BLaER1 treated with 17β-estradiol and CSF1 and Interleukin-3, amounts not matched to agents 10 nM and 100 nM (cell line): Measurements from ENCODE around the gene SPAG16.

Source experiments
- H3K27ac ChIP-seq, 11 experiments: shearing (Covaris generic); formaldehyde crosslinking; 2 replicates each; pipeline ENCODE4 v1.8.1; 2022
- H3K27me3 ChIP-seq, 11 experiments: shearing (Covaris generic); formaldehyde crosslinking; 2 replicates each; pipeline ENCODE4 v1.8.1; 2022
- H3K36me3 ChIP-seq, 11 experiments: shearing (Covaris generic); formaldehyde crosslinking; 2 replicates each; pipeline ENCODE4 v1.8.1; 2022
- H3K4me1 ChIP-seq, 10 experiments: shearing (Covaris generic); formaldehyde crosslinking; 2 replicates each; pipeline ENCODE4 v1.8.1; 2022
- H3K4me2 ChIP-seq, 11 experiments: shearing (Covaris generic); formaldehyde crosslinking; 2 replicates each; pipeline ENCODE4 v1.8.1; 2022
- H3K4me3 ChIP-seq, 10 experiments: shearing (Covaris generic); formaldehyde crosslinking; 2 replicates each; pipeline ENCODE4 v1.8.1; 2022
- H3K9ac ChIP-seq, 11 experiments: shearing (Covaris generic); formaldehyde crosslinking; 2 replicates each; pipeline ENCODE4 v1.8.1; 2022
- H3K9me3 ChIP-seq, 11 experiments: shearing (Covaris generic); formaldehyde crosslinking; replicated peaks in 1 of 11; 2 replicates each; pipeline ENCODE4 v1.8.1; 2022
- H4K20me1 ChIP-seq, 11 experiments: shearing (Covaris generic); formaldehyde crosslinking; 2 replicates each; pipeline ENCODE4 v1.8.1; 2022
- Cebpa-rat ChIP-seq, 11 experiments: shearing (Covaris generic); IDR thresholded peaks; 2 replicates each; pipeline ENCODE4 v1.8.1; 2022

Gene SPAG16

DNA sequence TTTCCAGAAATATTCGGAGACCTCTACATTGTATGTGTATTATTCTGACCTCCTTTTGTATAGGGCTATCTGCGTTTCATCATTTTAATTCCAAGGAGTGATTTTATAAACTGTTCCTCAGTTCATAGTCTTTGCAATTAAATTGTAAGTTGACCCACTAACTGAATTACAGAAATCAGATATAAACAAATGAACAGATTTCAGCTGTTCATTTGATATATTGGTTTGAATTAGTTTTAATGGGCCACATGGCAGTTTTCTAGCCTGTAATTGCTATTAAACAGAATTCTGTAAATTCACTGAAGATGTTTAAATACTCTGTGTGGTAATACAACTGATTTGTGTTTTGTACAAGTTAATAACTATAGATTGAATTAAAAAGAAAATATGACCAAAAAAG is 780.2 kb downstream of the SPAG16 start:
- Histone ChIP-seq H4K20me1 (no peaks in the 10 kb centered on the region), H3K9ac (no peak overlapping the region), H3K4me3 (no peak overlapping the region), H3K36me3 (no peaks in the 10 kb centered on the region), H3K27ac (no peak overlapping the region), H3K27me3 (no peaks in the 10 kb centered on the region), H3K4me1 (no peaks in the 10 kb centered on the region), H3K4me2 (no peak overlapping the region), H3K9me3 (no peaks in the 10 kb centered on the region)
- TF ChIP-seq Cebpa-rat (IDR thresholded peaks at IDR 0.05): no peak

DNA sequence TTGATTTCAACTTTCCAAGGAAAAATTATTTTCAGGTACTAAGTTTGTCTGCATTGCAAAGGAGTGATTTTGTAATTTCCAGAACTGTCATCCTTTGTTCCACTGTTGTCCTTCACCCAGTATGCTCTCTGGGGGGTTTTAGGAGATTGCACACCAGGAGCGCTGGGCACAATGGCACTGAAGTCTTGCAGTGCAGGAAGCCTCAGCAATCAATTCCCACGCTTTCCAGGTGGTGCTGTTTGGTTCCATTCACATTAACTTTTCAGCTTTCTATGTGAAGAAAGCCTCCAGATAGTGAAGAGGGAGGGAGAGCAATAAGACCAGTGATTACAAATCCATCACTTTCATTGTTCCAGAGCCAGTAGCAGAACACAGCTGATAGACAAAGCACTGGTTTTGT is 782.6 kb downstream of the SPAG16 start:
- no peak for TF ChIP-seq Cebpa-rat (IDR thresholded peaks at IDR 0.05)
- H4K20me1 ChIP-seq: no peaks in the 10 kb centered on the region
- H3K27ac ChIP-seq: no peak overlapping the region
- H3K9me3 ChIP-seq: no peaks in the 10 kb centered on the region
- no peak overlapping the region for H3K9ac ChIP-seq
- H3K4me1 ChIP-seq: no peaks in the 10 kb centered on the region
- H3K27me3 ChIP-seq: no peaks in the 10 kb centered on the region
- H3K4me2 ChIP-seq: no peak overlapping the region
- no peaks in the 10 kb centered on the region for H3K36me3 ChIP-seq
- no peak overlapping the region for H3K4me3 ChIP-seq

DNA sequence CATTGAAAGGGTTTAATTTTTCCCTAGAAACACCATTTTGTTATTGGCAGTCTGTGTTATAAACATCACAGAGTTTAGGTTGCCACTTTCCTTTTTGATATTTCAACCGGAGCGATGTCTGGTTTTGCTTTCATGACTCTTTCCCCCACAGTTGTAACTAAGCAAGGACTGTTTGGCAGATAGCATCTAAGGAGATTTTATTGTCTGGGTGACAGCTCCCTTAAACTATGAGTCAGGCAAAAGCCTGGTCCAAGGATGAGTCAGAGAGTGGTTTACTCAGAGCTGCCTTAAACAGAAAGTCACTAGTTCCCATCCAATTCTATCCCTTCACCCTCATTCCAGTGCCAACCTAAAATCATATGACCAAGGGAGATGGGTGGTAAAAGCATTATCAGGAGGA is 785.0 kb downstream of the SPAG16 start:
- H3K4me2 ChIP-seq: no peak overlapping the region
- H3K27me3 ChIP-seq: no peaks in the 10 kb centered on the region
- H3K36me3 ChIP-seq: no peaks in the 10 kb centered on the region
- no peaks in the 10 kb centered on the region for H3K9me3 ChIP-seq
- H3K9ac ChIP-seq: no peak overlapping the region
- H4K20me1 ChIP-seq: no peaks in the 10 kb centered on the region
- no peak overlapping the region for H3K27ac ChIP-seq
- no peaks in the 10 kb centered on the region for H3K4me1 ChIP-seq
- no peak for TF ChIP-seq Cebpa-rat (IDR thresholded peaks at IDR 0.05)
- H3K4me3 ChIP-seq: no peak overlapping the region

DNA sequence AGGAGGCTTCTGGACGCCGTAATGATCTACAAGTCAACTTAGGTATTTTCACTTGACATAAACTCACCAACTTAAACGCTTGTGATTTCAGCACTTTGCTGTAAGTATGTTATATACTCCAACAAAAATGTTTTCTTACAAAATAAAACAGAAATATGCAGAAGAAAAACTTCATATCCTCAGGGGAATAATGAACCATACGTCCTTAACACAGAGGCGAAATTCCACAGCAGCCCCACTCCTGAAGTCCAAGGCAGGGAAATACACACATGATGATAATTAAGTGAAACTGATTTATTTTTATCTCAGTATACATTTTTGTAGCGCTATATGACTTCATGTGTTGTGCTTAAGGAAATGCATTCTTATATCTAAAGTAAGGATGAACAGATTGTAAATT is 791.2 kb downstream of the SPAG16 start:
- no peaks in the 10 kb centered on the region for H4K20me1 ChIP-seq
- TF ChIP-seq Cebpa-rat (IDR thresholded peaks at IDR 0.05): no peak
- no peak overlapping the region for H3K27ac ChIP-seq
- H3K4me2 ChIP-seq: no peak overlapping the region
- no peaks in the 10 kb centered on the region for H3K4me1 ChIP-seq
- H3K9me3 ChIP-seq: no peaks in the 10 kb centered on the region
- no peak overlapping the region for H3K9ac ChIP-seq
- H3K27me3 ChIP-seq: no peaks in the 10 kb centered on the region
- H3K4me3 ChIP-seq: no peak overlapping the region
- no peaks in the 10 kb centered on the region for H3K36me3 ChIP-seq

DNA sequence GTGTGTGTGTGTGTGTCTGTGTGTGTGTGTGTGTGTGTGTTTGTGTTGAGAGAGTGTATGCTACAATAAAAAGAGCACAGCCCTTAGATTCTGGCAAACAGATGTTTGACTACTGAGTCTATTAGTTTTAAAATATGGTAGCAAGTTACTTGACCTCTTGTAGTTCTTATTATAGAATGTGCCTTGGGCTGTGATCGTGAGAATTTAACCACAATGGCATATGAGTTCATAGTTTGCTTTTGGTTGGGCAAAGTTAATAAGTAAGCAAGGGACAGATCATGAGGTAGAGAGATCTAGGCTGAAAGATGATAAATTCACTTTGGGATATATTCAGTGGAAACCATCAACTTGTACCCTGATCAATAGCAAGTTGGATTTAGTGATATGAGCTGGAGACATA is 792.3 kb downstream of the SPAG16 start:
- no peak overlapping the region for H3K4me2 ChIP-seq
- TF ChIP-seq Cebpa-rat (IDR thresholded peaks at IDR 0.05): no peak

DNA sequence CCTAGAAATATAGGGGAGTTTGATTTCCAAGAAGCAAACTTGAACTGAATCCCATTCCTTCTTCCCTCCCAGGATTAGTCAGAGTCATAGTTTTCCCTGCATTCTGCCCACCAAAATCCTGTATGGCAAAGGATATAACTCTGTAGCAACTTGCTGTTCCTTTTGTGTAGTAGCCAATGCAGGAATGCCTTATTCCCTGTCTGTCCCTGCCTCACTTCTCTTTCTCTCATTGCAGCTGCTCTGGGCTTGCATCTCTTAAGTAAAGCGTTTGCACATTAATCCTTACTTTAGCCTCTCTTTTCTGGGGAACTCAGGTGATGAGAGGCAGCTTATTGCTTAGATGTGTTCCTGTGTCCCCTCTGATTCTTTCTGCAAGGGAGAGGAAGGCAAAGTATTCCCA is 793.5 kb downstream of the SPAG16 start:
- Histone ChIP-seq H3K27ac (no peak overlapping the region), H3K4me3 (no peak overlapping the region), H3K4me1 (no peaks in the 10 kb centered on the region), H4K20me1 (no peaks in the 10 kb centered on the region), H3K9me3 (no peaks in the 10 kb centered on the region), H3K36me3 (no peaks in the 10 kb centered on the region), H3K27me3 (peaks cover 0 to 5% (median 0%) of the 10 kb centered on the region in 11 experiments; a peak in 1 of 22 replicates), H3K4me2 (no peak overlapping the region), H3K9ac (no peak overlapping the region)
- TF ChIP-seq Cebpa-rat (IDR thresholded peaks at IDR 0.05): no peak

More for the DNA sequence above, 792.3 kb downstream of the SPAG16 start:
- Histone ChIP-seq H3K27ac (no peak overlapping the region), H4K20me1 (no peaks in the 10 kb centered on the region), H3K9me3 (no peaks in the 10 kb centered on the region), H3K27me3 (no peaks in the 10 kb centered on the region), H3K9ac (no peak overlapping the region), H3K4me1 (no peaks in the 10 kb centered on the region), H3K4me3 (no peak overlapping the region), H3K36me3 (no peaks in the 10 kb centered on the region)

DNA sequence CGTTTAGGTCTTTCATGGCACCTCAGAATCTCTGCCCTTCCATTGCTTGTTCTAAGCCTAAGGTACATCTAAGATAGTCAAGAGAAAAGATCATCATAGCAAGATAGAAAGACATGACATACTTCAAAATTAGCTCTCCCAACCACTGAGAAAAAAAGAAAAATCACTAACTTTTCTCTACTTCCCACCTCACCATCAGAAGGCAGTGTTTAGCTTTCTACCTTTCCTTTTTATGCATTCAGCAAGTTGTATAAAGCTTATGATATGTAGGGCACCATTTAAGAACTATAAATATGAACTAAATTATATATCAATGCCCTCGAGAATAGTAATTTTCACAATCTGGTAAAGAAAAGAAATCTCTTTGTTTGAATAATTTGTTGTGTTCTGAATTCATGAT is 794.8 kb downstream of the SPAG16 start:
- Histone ChIP-seq H3K9ac (no peak overlapping the region), H4K20me1 (no peaks in the 10 kb centered on the region), H3K4me1 (no peaks in the 10 kb centered on the region), H3K36me3 (no peaks in the 10 kb centered on the region), H3K4me2 (no peak overlapping the region), H3K27ac (no peak overlapping the region), H3K27me3 (peaks cover 0 to 5% (median 0%) of the 10 kb centered on the region in 11 experiments; a peak in 1 of 22 replicates), H3K4me3 (no peak overlapping the region), H3K9me3 (no peaks in the 10 kb centered on the region)
- TF ChIP-seq Cebpa-rat (IDR thresholded peaks at IDR 0.05): no peak

DNA sequence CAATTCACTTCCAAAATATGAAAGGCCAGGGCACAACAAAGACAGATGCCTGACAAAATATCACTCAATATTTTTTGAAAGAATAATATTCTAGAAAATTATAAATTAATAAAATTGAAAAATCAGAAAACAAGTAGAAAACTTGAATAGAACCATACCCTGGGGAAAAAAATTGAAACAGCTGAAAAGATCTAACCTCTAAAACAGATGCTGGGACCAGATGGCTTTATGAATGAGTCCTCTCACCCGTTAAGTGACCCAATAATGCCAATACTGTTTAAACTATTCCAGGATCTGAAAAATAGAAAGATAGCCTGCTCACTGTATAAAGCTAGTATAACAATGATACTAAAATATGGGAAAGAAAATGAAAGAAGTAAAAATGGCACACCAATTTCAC is 804.3 kb downstream of the SPAG16 start:
- no peak overlapping the region for H3K9ac ChIP-seq
- H3K4me1 ChIP-seq: no peaks in the 10 kb centered on the region
- no peak for TF ChIP-seq Cebpa-rat (IDR thresholded peaks at IDR 0.05)

DNA sequence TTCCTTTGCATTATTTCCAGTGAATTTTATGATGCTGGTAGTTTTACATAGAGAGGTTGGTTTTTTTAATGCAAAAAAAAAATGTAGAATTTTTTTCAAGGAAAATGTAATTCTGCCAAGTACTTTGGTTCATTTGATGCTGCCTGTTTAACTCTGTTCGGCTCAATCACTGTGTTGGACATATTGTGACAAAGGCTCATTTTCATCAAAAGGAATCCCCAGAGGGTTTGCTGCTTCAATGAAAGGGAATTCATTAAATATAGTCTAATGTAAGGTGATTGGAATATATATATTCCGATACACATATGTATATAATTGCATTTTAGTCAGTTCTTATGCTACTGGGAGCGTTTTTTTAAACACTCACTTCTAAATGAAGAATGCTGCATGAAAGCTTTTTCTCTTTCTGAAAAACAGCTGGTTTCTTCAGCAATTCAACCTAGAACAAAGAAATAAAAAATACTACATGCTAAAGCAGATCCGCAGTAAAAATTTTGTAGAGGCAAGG is 812.0 kb downstream of the SPAG16 start:
- TF ChIP-seq Cebpa-rat (IDR thresholded peaks at IDR 0.05): no peak
- Histone ChIP-seq H3K4me1 (no peaks in the 10 kb centered on the region), H3K27ac (no peak overlapping the region), H3K4me2 (no peak overlapping the region), H3K9me3 (no peaks in the 10 kb centered on the region), H4K20me1 (no peaks in the 10 kb centered on the region), H3K9ac (no peak overlapping the region), H3K36me3 (no peaks in the 10 kb centered on the region), H3K4me3 (no peak overlapping the region), H3K27me3 (no peaks in the 10 kb centered on the region)

More for the DNA sequence above, 804.3 kb downstream of the SPAG16 start:
- Histone ChIP-seq H3K9me3 (no peaks in the 10 kb centered on the region), H3K36me3 (no peaks in the 10 kb centered on the region), H3K4me2 (no peak overlapping the region), H3K27me3 (no peaks in the 10 kb centered on the region), H3K27ac (no peak overlapping the region), H3K4me3 (no peak overlapping the region), H4K20me1 (no peaks in the 10 kb centered on the region)

DNA sequence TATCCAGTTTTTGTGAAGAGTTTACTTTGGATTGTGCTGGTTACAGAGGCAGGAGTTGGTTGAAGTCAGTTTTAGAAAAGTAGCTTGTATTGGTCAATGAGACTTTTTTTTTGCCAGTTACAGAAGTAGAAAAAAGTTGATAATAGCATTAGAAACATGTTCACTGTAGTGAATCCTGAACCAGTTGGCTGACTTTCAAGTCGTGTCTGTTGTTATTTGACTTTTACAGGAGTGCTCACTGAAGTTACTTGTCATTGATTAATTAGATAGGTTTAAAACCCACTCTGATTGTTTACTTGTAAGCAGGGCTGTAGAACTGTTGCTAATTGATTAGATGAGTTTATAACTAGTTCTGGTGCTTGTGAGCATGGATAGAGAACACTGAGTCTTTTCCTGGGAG is 814.5 kb downstream of the SPAG16 start:
- Histone ChIP-seq H3K27ac (no peak overlapping the region), H4K20me1 (no peaks in the 10 kb centered on the region), H3K9ac (no peak overlapping the region), H3K9me3 (no peaks in the 10 kb centered on the region), H3K27me3 (no peaks in the 10 kb centered on the region), H3K36me3 (no peaks in the 10 kb centered on the region), H3K4me1 (peaks cover 6 to 13% (median 12%) of the 10 kb centered on the region in 10 experiments; a peak in 19 of 20 replicates), H3K4me2 (no peak overlapping the region), H3K4me3 (no peak overlapping the region)
- TF ChIP-seq Cebpa-rat (IDR thresholded peaks at IDR 0.05): no peak
